Motor neuron (in vitro differentiated cells): Measurements from ENCODE around the gene RTP3. TPM values are rescaled to one million over a fixed set of nuclear protein-coding genes. Genes with fewer than 3 reads are reported as not detected.

Experiments
- ATAC-seq, 8 experiments: fragments of 200-7000 bp; cut with Tn5 transposase; replicated peaks in 6 of 8; 2 replicates each; pipeline ENCODE4 v1.8.0; 2021; ENCODE audit warnings: mild to moderate bottlenecking in 8 of 8, moderate library complexity in 8 of 8
- H3K27ac ChIP-seq, 2 donors: fragments of 250-450 bp; sonication (Bioruptor Pico); 2 replicates each; pipeline ENCODE4 v1.9.0; 2021; ENCODE audit warnings: antibody characterized with exemption in 2 of 2, mild to moderate bottlenecking in 2 of 2, moderate library complexity in 1 of 2
- H3K4me1 ChIP-seq, 2 donors: fragments of 250-450 bp; sonication (Bioruptor Pico); replicated peaks in 1 of 2; 2 replicates each; pipeline ENCODE4 v1.6.1; 2021; ENCODE audit warnings: antibody characterized with exemption in 2 of 2, mild to moderate bottlenecking in 2 of 2, moderate library complexity in 1 of 2
- H3K4me3 ChIP-seq, 5 donors: fragments of 250-450 bp; sonication (Bioruptor Pico); 2 replicates each; pipeline ENCODE4 v1.9.0; 2021; ENCODE audit warnings: antibody characterized with exemption in 5 of 5, mild to moderate bottlenecking in 5 of 5, moderate library complexity in 4 of 5
- WGBS, 10 experiments: fragments of 450-650 bp; shearing (Covaris generic); methylation state at CpG; one replicate each; pipeline ENCODE4 v1.0.0; 2022; 5-methylcytosine and 5-hydroxymethylcytosine counted together
- in situ Hi-C, 9 experiments: fragments of 400-800 bp; cut with MboI; loops; one replicate each; pipeline ENCODE4 v1.15.0; 2021; ENCODE audit warnings: low sequenced_read_pairs in 9 of 9, low pct_unique_long_range_greater_than_20kb in 2 of 9; ENCODE audit not compliant: unreplicated experiment in 9 of 9
- total RNA-seq, 8 experiments: library from RNA; unstranded; fragments of 300-600 nt; gene quantifications; 2 replicates each; pipeline versions ENCODE4 v1.2.3 to v1.2.4, GENCODE V29; 2022

Gene RTP3
- total RNA-seq, 8 experiments from 2014 or later: 0.28 TPM; not detected in 7

DNA sequence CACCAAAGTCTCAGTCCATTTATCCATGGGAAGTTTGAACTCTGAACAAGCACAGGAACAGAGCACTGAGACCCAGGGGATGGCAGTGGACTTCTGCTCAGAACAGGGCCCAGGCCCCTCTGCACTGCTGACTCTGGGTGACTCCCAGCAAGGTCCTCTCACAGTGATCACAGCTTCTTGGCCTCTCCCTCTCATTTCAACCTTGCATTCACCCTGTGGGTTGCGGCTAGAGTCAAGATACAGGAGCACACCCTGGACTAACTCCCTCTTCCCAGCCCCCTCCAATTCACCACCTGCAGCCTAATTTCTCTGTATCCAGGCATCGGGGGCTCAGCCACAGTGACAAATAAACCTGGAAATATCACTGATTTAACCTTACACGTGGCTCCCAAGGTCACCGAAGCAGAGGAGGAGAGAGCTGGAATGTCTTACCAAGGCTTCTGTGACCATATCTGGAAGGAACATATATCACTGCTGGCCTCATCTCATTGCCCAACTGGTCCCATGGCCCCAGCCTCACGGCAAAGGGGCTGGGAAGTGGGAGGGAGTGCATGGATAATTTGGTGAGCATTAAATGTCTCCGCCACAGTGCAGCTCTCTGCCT lies 1.2 kb downstream of the RTP3 start:
- peaks cover 0 to 8% of the 10 kb centered on the region in 2 donors for H3K4me1 ChIP-seq
- no peak overlapping the region for H3K4me3 ChIP-seq
- peak overlapping the region in 1 of 2 donors; percentile 26 for H3K27ac ChIP-seq
- in situ Hi-C loops: loop anchor here in 4 of 9 experiments (25.0 kb wide), 2 partner anchors 138 to 413 kb away; no protein-coding TSS in a partner anchor
- peak in 4 of 8 experiments; percentile 19 to 43 (median 28) for ATAC-seq
- 40 to 100% (median 67%) methylated on average over 1 to 4 of the region's 6 CpGs; no CpG with 5 or more reads in 2 of the 10 experiments for WGBS, 10 experiments

DNA sequence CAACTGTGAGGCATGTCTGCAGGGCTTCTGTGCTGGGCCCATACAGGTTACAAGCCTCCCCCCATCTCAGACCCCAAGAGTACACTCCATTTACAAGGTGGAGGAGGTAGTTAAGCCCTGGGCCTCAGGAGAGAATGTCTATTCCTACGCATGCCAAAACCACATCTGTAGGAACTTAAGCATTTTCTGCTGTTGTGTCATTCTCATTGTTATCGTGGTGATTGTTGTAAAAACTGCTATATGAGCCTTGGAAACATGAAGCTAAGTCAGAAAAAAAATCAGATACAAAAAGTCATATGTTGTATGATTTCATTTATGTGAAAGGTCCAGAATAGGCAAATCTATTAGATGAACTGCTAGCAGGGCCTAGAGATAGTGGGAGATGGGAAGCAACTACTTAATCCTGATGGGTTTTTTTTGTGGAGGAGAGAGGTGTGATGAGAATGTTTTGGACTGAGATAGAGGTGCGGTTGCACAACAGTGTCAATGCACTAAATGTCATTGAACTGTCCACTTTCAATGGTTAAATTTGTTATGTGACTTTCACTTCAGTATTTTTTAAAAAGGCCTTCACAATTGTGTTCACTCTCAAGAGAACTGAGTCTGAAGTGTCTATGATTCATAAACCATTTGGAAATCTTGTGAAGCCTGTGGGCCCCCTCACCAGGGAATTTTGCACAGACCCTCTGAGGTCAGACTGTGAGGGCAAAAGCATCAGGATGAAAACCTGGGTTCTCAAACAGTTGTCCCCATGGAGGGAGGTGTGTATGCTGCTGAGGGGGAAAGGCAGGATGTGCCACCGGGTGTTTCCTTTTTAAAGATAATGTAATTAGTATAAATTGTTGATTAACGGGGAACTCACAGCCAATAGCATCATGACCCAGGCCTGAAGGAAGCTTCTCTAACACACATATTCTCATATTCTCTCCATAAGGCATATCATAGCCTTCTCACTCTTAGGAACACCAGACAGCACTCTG lies 3.2 kb downstream of the RTP3 start:
- in situ Hi-C loops: no loop called here
- no peak overlapping the region for H3K27ac ChIP-seq
- H3K4me3 ChIP-seq: no peak overlapping the region
- H3K4me1 ChIP-seq: peaks cover 0 to 8% of the 10 kb centered on the region in 2 donors
- no peak for ATAC-seq
- WGBS, 10 experiments: 21 to 100% (median 78%) methylated on average over 1 to 5 of the region's 5 CpGs; no CpG with 5 or more reads in 1 of the 10 experiments

DNA sequence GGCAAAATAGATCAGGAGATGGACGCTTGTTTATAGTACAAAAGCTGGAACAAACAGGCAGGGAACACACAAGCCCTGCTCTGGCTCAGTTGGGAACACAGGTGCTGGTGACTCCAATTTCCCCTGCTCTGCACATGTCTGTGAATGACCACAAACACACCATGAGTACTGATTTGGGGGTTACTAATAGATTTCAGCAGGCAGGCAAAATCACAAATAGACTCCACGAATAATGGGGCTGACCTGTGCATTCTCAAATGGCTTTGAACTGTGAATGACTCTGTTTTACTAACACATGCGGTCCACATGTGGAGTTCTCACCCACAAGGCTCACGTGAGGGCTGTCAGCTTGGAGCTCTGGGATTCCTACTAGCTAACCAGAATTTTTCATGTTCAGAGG lies 3.9 kb downstream of the RTP3 start:
- peak in 2 of 8 experiments; percentile 16 to 20 for ATAC-seq
- Histone ChIP-seq H3K4me1 (peaks cover 0 to 8% of the 10 kb centered on the region in 2 donors), H3K27ac (no peak overlapping the region), H3K4me3 (no peak overlapping the region)
- in situ Hi-C loops: no loop called here
- 0 to 100% (median 83%) methylated on average over 1 to 4 of the region's 4 CpGs; no CpG with 5 or more reads in 2 of the 10 experiments for WGBS, 10 experiments

DNA sequence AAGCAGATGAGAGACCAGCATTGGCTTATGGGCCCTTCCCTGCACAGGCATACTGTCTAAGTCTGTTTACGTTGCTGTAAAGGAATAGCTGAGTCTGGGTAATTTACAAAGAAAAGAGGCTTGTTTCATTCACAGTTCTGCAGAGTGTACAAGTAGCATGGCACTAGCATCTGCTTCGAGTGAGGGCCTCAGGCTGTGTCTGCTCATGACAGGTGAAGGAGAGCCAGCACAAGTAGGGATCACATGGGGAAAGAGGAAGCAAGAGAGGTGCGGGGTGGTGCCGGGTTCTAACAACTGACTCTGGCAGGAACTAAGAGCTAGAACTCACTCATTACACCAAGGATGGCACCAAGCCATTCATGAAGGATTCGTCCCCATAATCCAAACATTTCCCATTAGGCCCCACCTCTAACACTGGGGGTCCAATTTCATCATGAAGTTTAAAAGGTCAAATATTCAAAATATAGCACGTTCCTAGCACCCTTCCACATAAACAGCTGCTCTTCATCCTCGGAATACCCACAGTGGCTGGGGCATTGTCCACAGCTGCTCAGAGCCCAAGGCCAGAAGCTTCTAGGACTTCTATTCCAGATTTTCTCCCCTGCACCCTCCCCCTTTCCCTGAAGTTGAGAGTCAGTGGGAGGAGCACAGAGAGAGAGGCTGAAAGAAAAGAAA lies 5.6 kb downstream of the RTP3 start:
- 43 to 100% (median 74%) methylated on average over 1 to 7 of the region's 7 CpGs for WGBS, 10 experiments
- H3K27ac ChIP-seq: no peak overlapping the region
- H3K4me1 ChIP-seq: peaks cover 0 to 8% of the 10 kb centered on the region in 2 donors
- no peak overlapping the region for H3K4me3 ChIP-seq
- in situ Hi-C loops: no loop called here
- ATAC-seq: peak in 1 of 8 experiments; percentile 69

DNA sequence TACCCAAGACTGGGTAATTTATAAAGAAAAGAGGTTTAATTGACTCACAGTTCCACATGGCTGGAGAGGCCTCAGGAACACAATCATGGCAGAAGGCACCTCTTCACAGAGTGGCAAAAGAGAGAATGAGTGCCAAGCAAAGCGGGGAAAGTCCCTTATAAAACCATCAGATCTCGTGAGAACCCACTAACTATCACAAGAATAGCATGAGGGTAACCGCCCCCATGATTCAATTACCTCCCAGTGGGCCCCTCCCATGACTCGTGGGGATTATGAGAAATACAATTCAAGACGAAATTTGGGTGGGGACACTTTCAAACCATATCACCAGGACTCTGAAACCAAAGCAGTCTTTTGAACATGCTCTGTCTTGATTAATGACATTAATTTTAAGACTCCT lies 7.0 kb downstream of the RTP3 start:
- in situ Hi-C loops: no loop called here
- 34 to 100% (median 60%) methylated on average over 1 to 5 of the region's 5 CpGs; no CpG with 5 or more reads in 1 of the 10 experiments for WGBS, 10 experiments
- peak in 2 of 8 experiments; percentile 32 to 61 for ATAC-seq
- Histone ChIP-seq H3K4me3 (no peak overlapping the region), H3K27ac (no peak overlapping the region), H3K4me1 (no peaks in the 10 kb centered on the region)

DNA sequence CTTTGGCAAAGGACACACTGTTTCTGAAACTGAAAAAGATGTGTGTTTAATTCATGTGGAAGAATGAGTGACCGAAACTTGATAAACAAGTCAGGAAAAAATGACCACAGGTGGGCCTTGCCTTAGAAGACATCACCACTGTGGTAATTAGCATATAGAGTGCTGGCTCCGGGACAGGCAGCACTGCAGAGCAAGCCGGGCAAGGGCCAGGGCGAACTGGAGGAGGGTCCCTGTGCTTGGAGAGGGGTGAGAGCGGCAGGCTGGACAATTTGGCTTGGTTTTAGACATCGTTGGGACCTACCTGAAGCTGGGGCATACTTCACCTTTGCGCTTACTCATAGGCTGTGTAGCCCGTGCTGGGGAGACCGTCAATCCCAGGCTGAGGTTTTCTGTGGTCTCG lies 8.2 kb downstream of the RTP3 start:
- ATAC-seq: no peak
- Histone ChIP-seq H3K4me3 (no peak overlapping the region), H3K4me1 (no peaks in the 10 kb centered on the region), H3K27ac (no peak overlapping the region)
- in situ Hi-C loops: no loop called here
- 55 to 90% (median 66%) methylated on average over 2 to 7 of the region's 10 CpGs; no CpG with 5 or more reads in 6 of the 10 experiments for WGBS, 10 experiments

DNA sequence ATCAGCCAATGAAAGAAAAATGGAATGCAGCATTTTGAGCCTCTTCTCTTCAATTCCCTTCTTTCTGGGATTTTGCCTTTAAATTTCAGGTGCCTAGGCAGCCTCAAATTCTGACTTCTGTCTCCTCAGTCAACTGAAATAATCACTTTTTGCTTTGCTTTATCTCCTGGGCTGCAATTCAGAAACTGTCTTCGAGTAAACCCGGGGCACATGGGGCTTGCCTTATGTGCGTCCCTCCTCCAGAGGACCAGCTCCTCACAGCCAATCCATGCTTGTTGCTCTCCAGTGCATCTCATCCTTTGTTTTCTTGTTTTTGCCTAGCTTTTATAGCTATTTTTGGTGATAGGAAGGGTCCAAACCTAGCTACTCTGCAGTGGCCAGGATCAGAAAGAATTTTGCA lies 8.8 kb downstream of the RTP3 start:
- WGBS, 10 experiments: 51 to 100% (median 79%) methylated on average over 1 to 3 of the region's 3 CpGs; no CpG with 5 or more reads in 4 of the 10 experiments
- no peak overlapping the region for H3K27ac ChIP-seq
- in situ Hi-C loops: no loop called here
- ATAC-seq: no peak
- H3K4me3 ChIP-seq: no peak overlapping the region
- H3K4me1 ChIP-seq: no peaks in the 10 kb centered on the region

DNA sequence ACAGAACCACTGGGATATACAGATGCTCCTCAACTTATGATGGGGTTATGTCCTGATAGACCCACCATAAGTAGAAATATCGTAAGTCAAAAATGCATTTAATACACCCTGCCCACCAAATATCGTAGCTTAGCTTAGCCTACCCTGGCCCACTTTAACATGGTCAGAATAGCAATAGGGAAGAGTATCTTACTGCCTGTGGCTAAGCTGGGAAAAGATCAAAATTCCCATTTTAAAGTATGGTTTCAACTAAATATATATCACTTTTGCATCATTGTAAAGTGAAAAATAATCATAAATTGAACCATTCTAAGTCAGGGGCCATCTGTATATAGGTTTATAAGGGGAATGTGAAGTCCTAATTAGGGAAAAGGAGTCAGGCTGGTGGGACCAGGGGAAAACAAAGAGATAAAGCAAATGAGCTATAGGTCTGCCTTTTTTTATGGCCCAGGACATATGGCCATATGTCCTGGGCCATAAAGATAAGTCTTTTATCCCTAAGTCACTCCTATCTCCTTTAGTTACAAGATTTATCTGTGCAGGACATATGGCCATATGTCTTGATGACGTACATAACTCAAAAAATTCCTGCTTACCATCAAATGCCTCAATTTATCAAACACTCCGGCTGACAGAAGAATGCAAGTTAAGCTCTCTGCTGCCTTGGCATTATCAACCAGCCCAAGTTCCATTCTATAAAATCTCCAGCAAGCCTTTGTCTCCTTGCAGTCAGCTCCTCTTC lies 11.2 kb downstream of the RTP3 start:
- WGBS, 10 experiments: 63 to 95% (median 93%) methylated on average over 2 to 4 of the region's 4 CpGs; no CpG with 5 or more reads in 2 of the 10 experiments
- in situ Hi-C loops: no loop called here
- ATAC-seq: no peak
- H3K4me3 ChIP-seq: no peak overlapping the region
- H3K27ac ChIP-seq: no peak overlapping the region
- H3K4me1 ChIP-seq: no peaks in the 10 kb centered on the region

DNA sequence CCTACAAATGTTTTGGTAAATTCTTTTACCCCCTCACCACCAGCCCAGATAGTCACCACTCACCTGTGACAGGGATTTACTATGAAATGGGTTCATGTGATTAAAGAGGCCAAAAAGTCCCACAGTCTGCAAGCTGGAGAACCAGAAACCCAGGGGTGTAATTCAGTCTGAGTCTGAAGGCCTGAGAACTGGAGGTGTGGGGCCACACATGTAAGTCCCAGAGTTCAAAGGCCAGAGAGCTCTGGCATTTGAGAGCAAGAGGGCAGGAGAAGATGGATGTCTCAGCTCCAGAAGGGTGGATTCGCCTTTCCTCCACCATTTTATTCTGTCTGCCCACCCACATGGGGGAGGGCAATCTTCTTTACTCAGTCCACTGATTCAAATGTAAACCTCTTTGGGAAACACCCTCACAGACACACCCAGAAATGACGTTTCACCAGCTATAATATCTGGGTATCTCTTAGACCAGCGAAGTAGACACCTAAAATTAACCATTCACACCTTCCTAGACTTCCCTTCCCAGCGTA lies 11.9 kb downstream of the RTP3 start:
- Histone ChIP-seq H3K4me3 (no peak overlapping the region), H3K4me1 (no peaks in the 10 kb centered on the region), H3K27ac (no peak overlapping the region)
- in situ Hi-C loops: no loop called here
- 50 to 92% (median 79%) methylated on average over 1 to 4 of the region's 4 CpGs; no CpG with 5 or more reads in 1 of the 10 experiments for WGBS, 10 experiments
- ATAC-seq: no peak

DNA sequence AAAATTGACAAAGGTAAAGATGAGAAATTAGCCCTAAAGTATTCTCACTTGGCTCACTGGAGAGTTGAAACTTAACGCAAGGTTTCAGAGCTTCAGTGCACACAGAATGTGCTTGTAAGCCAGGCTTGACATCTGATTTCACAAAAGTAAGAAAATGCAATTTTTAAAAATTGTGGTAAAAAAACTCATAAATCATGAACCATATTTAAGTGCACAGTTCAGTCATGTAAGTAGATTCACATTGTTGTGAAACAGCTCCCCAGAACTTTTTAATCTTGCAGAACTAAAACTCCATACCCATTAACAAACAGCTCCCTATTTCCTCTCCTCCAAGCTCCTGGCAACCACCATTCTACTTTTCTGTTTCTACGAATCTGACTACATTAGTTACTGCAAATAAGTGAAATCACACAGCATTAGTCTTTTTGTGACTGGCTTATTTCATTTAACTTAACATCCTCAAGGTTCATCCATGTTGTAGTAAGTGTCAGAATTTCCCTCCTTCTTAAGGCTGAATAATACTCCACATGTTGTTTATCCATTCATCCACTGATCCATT lies 14.5 kb downstream of the RTP3 start:
- peak in 1 of 8 experiments; percentile 57 for ATAC-seq
- in situ Hi-C loops: no loop called here
- no peaks in the 10 kb centered on the region for H3K4me1 ChIP-seq
- H3K4me3 ChIP-seq: no peak overlapping the region
- H3K27ac ChIP-seq: no peak overlapping the region
- WGBS, 10 experiments: 75 to 100% (median 82%) methylated on average over 1 to 2 of the region's 2 CpGs; no CpG with 5 or more reads in 1 of the 10 experiments

DNA sequence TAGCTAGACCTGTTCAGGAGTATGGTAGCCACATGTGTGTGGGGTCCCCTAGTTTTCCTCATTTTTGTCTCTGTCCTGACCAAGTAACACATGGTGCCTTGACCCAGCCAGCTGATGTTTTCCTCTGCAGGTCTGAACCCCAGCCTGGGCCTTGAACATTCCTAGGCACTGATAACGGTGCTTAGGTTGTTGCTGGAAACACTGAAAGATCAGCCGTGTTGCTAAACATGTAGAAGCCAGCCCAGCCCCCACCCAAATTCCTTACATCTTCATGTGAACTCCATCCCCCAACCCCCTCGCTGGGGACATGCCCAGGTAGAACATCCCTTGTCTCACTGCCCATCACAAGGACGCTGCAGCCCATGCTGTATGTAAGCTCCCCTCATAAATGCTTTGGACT lies 18.7 kb downstream of the RTP3 start:
- Histone ChIP-seq H3K4me3 (no peak overlapping the region), H3K4me1 (no peaks in the 10 kb centered on the region), H3K27ac (no peak overlapping the region)
- in situ Hi-C loops: no loop called here
- ATAC-seq: no peak
- WGBS, 10 experiments: 80 to 100% (median 85%) methylated on average over 1 to 2 of the region's 4 CpGs; no CpG with 5 or more reads in 6 of the 10 experiments
